ENCODE data around the gene CAMK1D.

DNA sequence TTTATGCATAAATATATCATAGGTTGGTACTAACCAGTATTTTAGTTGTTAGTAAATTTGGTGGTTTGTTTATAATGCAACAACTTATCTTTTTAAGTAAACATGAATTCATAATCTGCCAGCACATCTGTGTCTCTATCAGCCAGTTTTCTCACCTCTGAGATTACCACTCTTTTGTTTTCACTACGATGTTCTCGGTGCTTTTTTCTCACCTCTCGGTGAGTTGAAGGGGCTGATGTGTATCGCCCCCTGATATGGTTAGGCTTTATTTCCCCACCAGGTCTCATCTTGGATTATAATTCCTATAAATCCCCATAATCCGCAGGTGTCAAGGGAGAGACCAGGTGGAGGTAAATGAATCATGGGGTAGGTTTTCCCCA, 114.1 kb downstream of the CAMK1D start:
- TF ChIP-seq, protein P1, sequence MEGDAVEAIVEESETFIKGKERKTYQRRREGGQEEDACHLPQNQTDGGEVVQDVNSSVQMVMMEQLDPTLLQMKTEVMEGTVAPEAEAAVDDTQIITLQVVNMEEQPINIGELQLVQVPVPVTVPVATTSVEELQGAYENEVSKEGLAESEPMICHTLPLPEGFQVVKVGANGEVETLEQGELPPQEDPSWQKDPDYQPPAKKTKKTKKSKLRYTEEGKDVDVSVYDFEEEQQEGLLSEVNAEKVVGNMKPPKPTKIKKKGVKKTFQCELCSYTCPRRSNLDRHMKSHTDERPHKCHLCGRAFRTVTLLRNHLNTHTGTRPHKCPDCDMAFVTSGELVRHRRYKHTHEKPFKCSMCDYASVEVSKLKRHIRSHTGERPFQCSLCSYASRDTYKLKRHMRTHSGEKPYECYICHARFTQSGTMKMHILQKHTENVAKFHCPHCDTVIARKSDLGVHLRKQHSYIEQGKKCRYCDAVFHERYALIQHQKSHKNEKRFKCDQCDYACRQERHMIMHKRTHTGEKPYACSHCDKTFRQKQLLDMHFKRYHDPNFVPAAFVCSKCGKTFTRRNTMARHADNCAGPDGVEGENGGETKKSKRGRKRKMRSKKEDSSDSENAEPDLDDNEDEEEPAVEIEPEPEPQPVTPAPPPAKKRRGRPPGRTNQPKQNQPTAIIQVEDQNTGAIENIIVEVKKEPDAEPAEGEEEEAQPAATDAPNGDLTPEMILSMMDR (IDR thresholded peaks at IDR 0.05), result no peak
- no peak for TF ChIP-seq POLR2AphosphoS5 (IDR thresholded peaks at IDR 0.05)
- TF ChIP-seq POLR2A (IDR thresholded peaks at IDR 0.05), result no peak
- TF ChIP-seq EP300 (IDR thresholded peaks at IDR 0.05), result no peak

All from stomach (tissue), 4 donors.